GM10248 (cell line): ENCODE measurements around the gene APOC3.

Source experiments
- CTCF ChIA-PET: fragments of 300-600 bp; sonication (Branson Sonifier 250); formaldehyde crosslinking; extraction: SDS; loops from one replicate; lab custom pipeline; 2021; ENCODE audit warnings: antibody characterized with exemption; lab: Yijun Ruan, JAX
- POLR2A ChIA-PET: fragments of 350-650 bp; sonication (Branson Sonifier 250); formaldehyde crosslinking; extraction: SDS; loops from one replicate; lab custom pipeline; 2020; ENCODE audit warnings: antibody characterized with exemption; lab: Yijun Ruan, JAX
- DNase-seq: peaks from one replicate; pipeline ENCODE4 v3.0.0; 2012; ENCODE audit errors: extremely low spot score
- CTCF ChIP-seq: IDR thresholded peaks from 2 replicates; pipeline ENCODE4 v1.5.1; 2012; ENCODE audit warnings: mild to moderate bottlenecking, low read depth; ENCODE audit errors: extremely low read depth, missing control alignments, control extremely low read depth

Gene APOC3

GRCh38 chr11:116842909-116843308, 13.2 kb downstream of the APOC3 start:
- DNase-seq: no peak
- ChIA-PET POLR2A (no interaction called here), CTCF (interaction anchor here (0.6 to 1.2 kb wide), 2 partner anchors 11 to 30 kb away, joined by 3 read pairs; no protein-coding TSS in a partner anchor)
- no peak for TF ChIP-seq CTCF

GRCh38 chr11:116843661-116844060, 14.0 kb downstream of the APOC3 start:
- ChIA-PET POLR2A (no interaction called here), CTCF (no interaction called here)
- TF ChIP-seq CTCF: no peak
- no peak for DNase-seq

- DNase-seq: no peak
- ChIA-PET CTCF (interaction anchor here (1.2 to 2.0 kb wide), 2 partner anchors 8 to 12 kb away, joined by 3 to 15 read pairs; partner anchors contain the start of gene APOA1), POLR2A (no interaction called here)
- no peak for TF ChIP-seq CTCF
These were observed 15.0 kb downstream of the APOC3 start for GRCh38 chr11:116844722-116845121.

GRCh38 chr11:116847612-116848011, 17.9 kb downstream of the APOC3 start:
- DNase-seq: no peak
- CTCF ChIA-PET: interaction anchor here (0.7 to 1.6 kb wide), 3 partner anchors 11 to 57 kb away, joined by 3 to 10 read pairs (median 5); partner anchors contain the start of gene APOA1
- no peak for TF ChIP-seq CTCF
- POLR2A ChIA-PET: no interaction called here

- DNase-seq: no peak
- ChIA-PET POLR2A (no interaction called here), CTCF (interaction anchor here (1.4 to 2.4 kb wide), 3 partner anchors 9 to 20 kb away, joined by 4 to 15 read pairs (median 5); no protein-coding TSS in a partner anchor)
These were observed 19.4 kb downstream of the APOC3 start for GRCh38 chr11:116849060-116849459.

GRCh38 chr11:116849486-116849885, 19.8 kb downstream of the APOC3 start:
- no peak for TF ChIP-seq CTCF
- no peak for DNase-seq
- ChIA-PET POLR2A (no interaction called here), CTCF (interaction anchor here (2.0 to 2.4 kb wide), 2 partner anchors 10 to 14 kb away, joined by 4 to 15 read pairs; no protein-coding TSS in a partner anchor)

More at GRCh38 chr11:116849060-116849459, 19.4 kb downstream of the APOC3 start:
- TF ChIP-seq CTCF: no peak
